Bronchial epithelial cell (primary cell): ENCODE measurements around the gene C9orf50. TPM values are rescaled to one million over a fixed set of nuclear protein-coding genes. Genes with fewer than 3 reads are reported as not detected.

Experiments
- DNase-seq: peaks from one replicate; pipeline ENCODE4 v3.0.0-alpha.2; 2010; ENCODE audit warnings: low read depth
- FAIRE-seq: peaks from 2 replicates; lab custom pipeline; 2011; peaks lifted over from hg19 to GRCh38; lab: Jason Lieb, UNC
- H3K27me3 ChIP-seq: 2 replicates; pipeline ENCODE4 v1.5.1; 2011; ENCODE audit warnings: low read length; ENCODE audit not compliant: control insufficient read depth, insufficient read depth
- H3K36me3 ChIP-seq: 2 replicates; pipeline ENCODE4 v1.5.1; 2011; ENCODE audit warnings: low read length; ENCODE audit not compliant: control insufficient read depth, insufficient read depth
- H3K4me3 ChIP-seq: 2 replicates; pipeline ENCODE4 v1.5.1; 2011; ENCODE audit warnings: mild to moderate bottlenecking, low read depth, low read length, control low read depth
- CTCF ChIP-seq: IDR thresholded peaks from 2 replicates; pipeline ENCODE4 v1.5.1; 2011; ENCODE audit warnings: mild to moderate bottlenecking, moderate library complexity, low read length, control low read depth, inconsistent platforms; ENCODE audit not compliant: insufficient read depth, severe bottlenecking
- total RNA-seq: library from RNA; depleted of rRNA; stranded (reverse); fragments of >200 nt; gene quantifications from 2 replicates; pipeline ENCODE4 v1.2.1, GENCODE V29; 2014

C9orf50 gene
- not detected in 2 replicates for total RNA-seq

- no peak for DNase-seq
- FAIRE-seq: no peak
- Histone ChIP-seq H3K27me3 (no peaks in the 10 kb centered on the region), H3K4me3 (peak within 1 kb of the TSS; percentile 40), H3K36me3 (no peaks in the 10 kb centered on the region)
- TF ChIP-seq CTCF: no peak
Observed at GRCh38 chr9:129620669-129621295, at the start of gene C9orf50. C9orf50 (minus strand) TSS chr9:129621101; CDS start chr9:129620574, 527 bp downstream.

- Histone ChIP-seq H3K36me3 (no peaks in the 10 kb centered on the region), H3K4me3 (no peak overlapping the region), H3K27me3 (peaks cover 33% of the 10 kb centered on the region)
- no peak for DNase-seq
- FAIRE-seq: no peak
- no peak for TF ChIP-seq CTCF
Observed at GRCh38 chr9:129669946-129670345, 49.0 kb upstream of the C9orf50 start.

- Histone ChIP-seq H3K27me3 (peaks cover 32% of the 10 kb centered on the region), H3K36me3 (no peaks in the 10 kb centered on the region), H3K4me3 (no peak overlapping the region)
- no peak for FAIRE-seq
- DNase-seq: no peak
- TF ChIP-seq CTCF: no peak
Observed at GRCh38 chr9:129669141-129669718, 48.3 kb upstream of the C9orf50 start.

- Histone ChIP-seq H3K27me3 (peaks cover 33% of the 10 kb centered on the region), H3K4me3 (no peak overlapping the region), H3K36me3 (no peaks in the 10 kb centered on the region)
- FAIRE-seq (no peak), DNase-seq (no peak)
- no peak for TF ChIP-seq CTCF
Observed at GRCh38 chr9:129667850-129668249, 46.9 kb upstream of the C9orf50 start.

GRCh38 chr9:129667378-129667777 lies 46.5 kb upstream of the C9orf50 start:
- H3K36me3 ChIP-seq: no peaks in the 10 kb centered on the region
- no peak overlapping the region for H3K4me3 ChIP-seq
- FAIRE-seq: no peak
- peaks cover 31% of the 10 kb centered on the region for H3K27me3 ChIP-seq
- DNase-seq: no peak
- TF ChIP-seq CTCF: no peak
